PC-9 (cell line): ENCODE data around the gene CTNNA1. TPM values are rescaled to one million over a fixed set of nuclear protein-coding genes. Genes with fewer than 3 reads are reported as not detected.

Experiments used
- BruUV-seq: library from RNA; stranded (reverse); fragments of 400-500 nt; replicated peaks from 2 replicates; lab custom pipeline; 2021; lab: Mats Ljungman, UMichigan
- CTCF ChIA-PET: fragments of 300-600 bp; sonication (Branson Sonifier 250); formaldehyde crosslinking; loops from one replicate; lab custom pipeline; 2022; ENCODE audit warnings: antibody characterized with exemption; lab: Charles Lee
- POLR2A ChIA-PET: fragments of 300-600 bp; sonication (Branson Sonifier 250); formaldehyde crosslinking; loops from one replicate; lab custom pipeline; 2022; ENCODE audit warnings: antibody characterized with exemption; ENCODE audit not compliant: unreplicated experiment; lab: Charles Lee
- DNase-seq, 2 experiments: peaks; one replicate each; pipeline versions ENCODE4 v3.0.0 to v3.0.0-alpha.2; 2015 to 2022; ENCODE audit warnings: mixed read lengths in 1 of 2
- H2AFZ ChIP-seq: fragments of 200-600 bp; sonication (generic); 2 replicates; pipeline ENCODE4 v1.8.1; 2017; ENCODE audit warnings: antibody characterized with exemption
- H3F3A ChIP-seq: fragments of 200-600 bp; sonication (generic); 2 replicates; pipeline ENCODE4 v1.8.1; 2017; ENCODE audit warnings: antibody characterized with exemption, mild to moderate bottlenecking, low read depth; ENCODE audit not compliant: insufficient read depth
- H3K27ac ChIP-seq: fragments of 200-600 bp; sonication (generic); 2 replicates; pipeline ENCODE4 v1.6.1; 2016; ENCODE audit warnings: mixed run types
- H3K27me3 ChIP-seq: fragments of 200-600 bp; sonication (generic); 2 replicates; pipeline ENCODE4 v1.6.1; 2016; ENCODE audit warnings: low read depth, mixed run types; ENCODE audit not compliant: insufficient read depth
- H3K36me3 ChIP-seq: fragments of 200-600 bp; sonication (generic); 2 replicates; pipeline ENCODE4 v1.6.1; 2016; ENCODE audit warnings: low read depth, mixed run types
- H3K4me1 ChIP-seq: fragments of 200-600 bp; sonication (generic); replicated peaks from 2 replicates; pipeline ENCODE4 v1.6.1; 2016; ENCODE audit warnings: mixed run types; ENCODE audit not compliant: insufficient read depth
- H3K4me2 ChIP-seq: fragments of 200-600 bp; sonication (generic); 2 replicates; pipeline ENCODE4 v1.6.1; 2017; ENCODE audit warnings: mixed run types
- H3K4me3 ChIP-seq: fragments of 200-600 bp; sonication (generic); 2 replicates; pipeline ENCODE4 v1.6.1; 2016; ENCODE audit warnings: mixed run types
- H3K79me2 ChIP-seq: fragments of 200-600 bp; sonication (generic); 2 replicates; pipeline ENCODE4 v1.6.1; 2017; ENCODE audit warnings: low read depth, mixed run types
- H3K9me2 ChIP-seq: fragments of 200-600 bp; sonication (generic); 2 replicates; pipeline ENCODE4 v1.8.1; 2017; ENCODE audit warnings: mild to moderate bottlenecking; ENCODE audit not compliant: insufficient read depth
- H3K9me3 ChIP-seq: fragments of 200-600 bp; sonication (generic); 2 replicates; pipeline ENCODE4 v1.8.1; 2016; ENCODE audit warnings: low read depth; ENCODE audit not compliant: insufficient read depth
- H4K20me1 ChIP-seq: fragments of 200-600 bp; sonication (generic); 2 replicates; pipeline ENCODE4 v1.8.1; 2017; ENCODE audit not compliant: insufficient read depth
- EZH2 ChIP-seq: fragments of 200-600 bp; sonication (generic); IDR thresholded peaks from 2 replicates; pipeline ENCODE4 v1.8.0; 2017; ENCODE audit warnings: antibody characterized with exemption, low read depth
- intact Hi-C: fragments of 100-400 bp; cut with micrococcal nuclease; formaldehyde crosslinking; loops from one replicate; pipeline ENCODE4 v1.10.0; 2022; ENCODE audit not compliant: unreplicated experiment
- total RNA-seq: library from RNA; stranded (reverse); gene quantifications from 2 replicates; pipeline ENCODE4 v1.2.3, GENCODE V29; 2021
- TF ChIP-seq, protein P1 (sequence below): fragments of 200-600 bp; sonication (generic); conservative IDR thresholded peaks from 2 replicates; pipeline ENCODE4 v1.6.1; 2017; ENCODE audit warnings: mixed run types, antibody characterized with exemption, mild to moderate bottlenecking, moderate library complexity

The CTNNA1 gene
- total RNA-seq, 1 experiment from 2014 or later, result 91.7 TPM

DNA sequence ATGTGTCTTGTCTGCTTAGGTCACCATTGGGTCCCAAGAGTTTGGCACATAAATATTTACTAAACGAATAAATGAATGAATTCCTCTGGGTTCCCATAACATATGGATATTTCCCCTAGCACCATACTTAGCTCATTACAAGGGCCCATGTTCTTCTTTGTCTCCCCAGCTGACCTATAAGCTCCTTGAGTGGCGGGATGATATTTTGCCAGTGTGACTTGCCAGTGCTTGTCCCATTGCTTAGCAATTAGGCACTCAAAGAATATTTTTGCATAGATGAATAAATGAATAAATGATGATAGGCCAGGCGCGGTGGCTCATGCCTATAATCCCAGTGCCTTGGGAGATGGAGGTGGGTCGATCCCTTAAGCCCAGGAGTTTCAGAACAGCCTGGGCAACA is 16.9 kb upstream of the CTNNA1 start:
- BruUV-seq, result no TSS peak
- H3K9me2 ChIP-seq, result no peaks in the 10 kb centered on the region
- no peak overlapping the region for H2AFZ ChIP-seq
- no peak overlapping the region for H3K27ac ChIP-seq
- H3K36me3 ChIP-seq, result no peaks in the 10 kb centered on the region
- POLR2A ChIA-PET, result no interaction called here
- H4K20me1 ChIP-seq, result no peaks in the 10 kb centered on the region
- peaks cover 19% of the 10 kb centered on the region for H3K4me1 ChIP-seq
- H3K4me3 ChIP-seq, result no peak overlapping the region
- no peaks in the 10 kb centered on the region for H3K79me2 ChIP-seq
- peaks cover 5% of the 10 kb centered on the region for H3F3A ChIP-seq
- H3K9me3 ChIP-seq, result no peaks in the 10 kb centered on the region
- H3K4me2 ChIP-seq, result no peak overlapping the region
- CTCF ChIA-PET, result no interaction called here
- intact Hi-C loops, result no loop called here
- no peaks in the 10 kb centered on the region for H3K27me3 ChIP-seq
- TF ChIP-seq, protein P1, sequence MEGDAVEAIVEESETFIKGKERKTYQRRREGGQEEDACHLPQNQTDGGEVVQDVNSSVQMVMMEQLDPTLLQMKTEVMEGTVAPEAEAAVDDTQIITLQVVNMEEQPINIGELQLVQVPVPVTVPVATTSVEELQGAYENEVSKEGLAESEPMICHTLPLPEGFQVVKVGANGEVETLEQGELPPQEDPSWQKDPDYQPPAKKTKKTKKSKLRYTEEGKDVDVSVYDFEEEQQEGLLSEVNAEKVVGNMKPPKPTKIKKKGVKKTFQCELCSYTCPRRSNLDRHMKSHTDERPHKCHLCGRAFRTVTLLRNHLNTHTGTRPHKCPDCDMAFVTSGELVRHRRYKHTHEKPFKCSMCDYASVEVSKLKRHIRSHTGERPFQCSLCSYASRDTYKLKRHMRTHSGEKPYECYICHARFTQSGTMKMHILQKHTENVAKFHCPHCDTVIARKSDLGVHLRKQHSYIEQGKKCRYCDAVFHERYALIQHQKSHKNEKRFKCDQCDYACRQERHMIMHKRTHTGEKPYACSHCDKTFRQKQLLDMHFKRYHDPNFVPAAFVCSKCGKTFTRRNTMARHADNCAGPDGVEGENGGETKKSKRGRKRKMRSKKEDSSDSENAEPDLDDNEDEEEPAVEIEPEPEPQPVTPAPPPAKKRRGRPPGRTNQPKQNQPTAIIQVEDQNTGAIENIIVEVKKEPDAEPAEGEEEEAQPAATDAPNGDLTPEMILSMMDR, result no peak
- no peak for TF ChIP-seq EZH2
- no peak for DNase-seq

DNA sequence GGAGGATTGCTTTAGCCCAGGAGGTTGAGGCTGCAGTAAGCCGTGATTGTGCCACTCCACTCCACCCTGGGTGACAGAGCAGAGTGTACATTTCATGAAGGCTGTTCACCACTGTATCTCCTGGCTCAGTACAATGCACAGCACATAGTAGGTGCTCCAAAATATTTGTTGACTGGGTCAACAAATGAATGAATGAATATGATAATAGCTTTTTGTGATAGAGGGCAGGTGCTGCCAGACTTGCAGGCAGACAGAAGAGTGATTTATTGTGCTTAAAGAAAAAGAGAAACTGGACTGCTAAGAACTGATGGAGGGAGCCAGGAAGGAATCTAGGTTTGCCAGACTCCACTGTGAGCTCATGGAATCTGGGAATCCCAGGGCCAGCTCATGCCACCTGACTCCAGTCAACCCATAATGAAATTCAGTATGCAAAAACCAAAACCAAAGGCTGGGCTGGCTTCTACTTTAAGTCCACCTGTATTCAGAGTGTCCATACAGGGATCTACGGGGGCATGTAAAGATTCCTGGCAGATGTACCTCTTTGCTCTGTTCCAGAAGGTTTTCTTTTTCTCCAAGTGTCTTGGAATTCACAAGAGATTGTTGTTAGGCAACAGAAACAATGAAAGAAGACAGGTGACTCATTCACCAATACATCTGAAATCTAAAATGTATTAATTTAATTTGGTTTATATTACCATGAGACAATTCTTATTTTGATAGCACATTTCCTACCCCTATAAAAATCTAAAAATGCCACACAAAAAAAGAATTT is 15.5 kb upstream of the CTNNA1 start:
- Histone ChIP-seq H3K79me2 (no peaks in the 10 kb centered on the region), H3K4me2 (no peak overlapping the region), H3F3A (peaks cover 5% of the 10 kb centered on the region), H2AFZ (no peak overlapping the region), H3K27me3 (no peaks in the 10 kb centered on the region), H3K4me3 (no peak overlapping the region), H3K9me3 (no peaks in the 10 kb centered on the region), H3K27ac (no peak overlapping the region), H4K20me1 (no peaks in the 10 kb centered on the region), H3K4me1 (peaks cover 19% of the 10 kb centered on the region), H3K9me2 (no peaks in the 10 kb centered on the region), H3K36me3 (no peaks in the 10 kb centered on the region)
- intact Hi-C loops, result loop anchor here (2.0 kb wide), 1 partner anchor 13 kb away; no protein-coding TSS in a partner anchor
- POLR2A ChIA-PET, result interaction anchor here (0.6 to 0.8 kb wide), 2 partner anchors 12 to 22 kb away, joined by 3 to 8 read pairs; no protein-coding TSS in a partner anchor
- peak; percentile 23 to 50 for DNase-seq
- CTCF ChIA-PET, result no interaction called here
- no TSS peak for BruUV-seq
- TF ChIP-seq EZH2, result no peak
- TF ChIP-seq, protein P1, result no peak

DNA sequence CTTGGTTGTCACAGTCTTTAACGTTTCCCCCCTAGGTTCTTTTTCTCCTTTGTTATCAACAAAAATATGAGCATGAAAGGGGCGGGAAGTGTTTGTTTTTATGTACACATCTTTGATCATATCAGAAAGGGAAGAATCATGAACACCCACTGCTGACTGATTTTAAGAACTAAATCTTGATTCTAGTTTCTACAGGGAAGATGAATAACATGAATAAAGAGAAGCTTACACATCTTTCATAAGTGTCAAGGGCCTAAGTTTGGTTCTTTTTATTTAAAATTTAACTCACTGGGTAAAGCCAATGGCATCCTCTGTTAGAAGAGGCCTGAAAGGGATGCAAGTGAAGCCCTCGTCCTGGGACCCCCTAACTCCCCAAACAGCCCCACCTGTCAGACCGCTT is 14.8 kb upstream of the CTNNA1 start:
- Histone ChIP-seq H3K4me1 (peaks cover 19% of the 10 kb centered on the region), H3K36me3 (no peaks in the 10 kb centered on the region), H3K9me2 (no peaks in the 10 kb centered on the region), H3K27me3 (no peaks in the 10 kb centered on the region), H4K20me1 (no peaks in the 10 kb centered on the region), H3F3A (peaks cover 5% of the 10 kb centered on the region), H3K27ac (no peak overlapping the region), H3K4me3 (no peak overlapping the region), H2AFZ (no peak overlapping the region), H3K4me2 (no peak overlapping the region), H3K79me2 (no peaks in the 10 kb centered on the region), H3K9me3 (no peaks in the 10 kb centered on the region)
- POLR2A ChIA-PET, result no interaction called here
- TF ChIP-seq, protein P1, result no peak
- no peak for TF ChIP-seq EZH2
- no peak for DNase-seq
- CTCF ChIA-PET, result no interaction called here
- BruUV-seq, result no TSS peak
- intact Hi-C loops, result loop anchor here (2.0 kb wide), 1 partner anchor 14 kb away; no protein-coding TSS in a partner anchor
